GM21528 (cell line): ENCODE data around the gene DOCK2.

Experiments
- ATAC-seq: cut with Tn5 transposase; IDR thresholded peaks from one replicate; pipeline ENCODE4 v1.9.1; 2021; ENCODE audit warnings: mild to moderate bottlenecking, moderate library complexity; ENCODE audit not compliant: unreplicated experiment, low FRiP score

Gene DOCK2

DNA sequence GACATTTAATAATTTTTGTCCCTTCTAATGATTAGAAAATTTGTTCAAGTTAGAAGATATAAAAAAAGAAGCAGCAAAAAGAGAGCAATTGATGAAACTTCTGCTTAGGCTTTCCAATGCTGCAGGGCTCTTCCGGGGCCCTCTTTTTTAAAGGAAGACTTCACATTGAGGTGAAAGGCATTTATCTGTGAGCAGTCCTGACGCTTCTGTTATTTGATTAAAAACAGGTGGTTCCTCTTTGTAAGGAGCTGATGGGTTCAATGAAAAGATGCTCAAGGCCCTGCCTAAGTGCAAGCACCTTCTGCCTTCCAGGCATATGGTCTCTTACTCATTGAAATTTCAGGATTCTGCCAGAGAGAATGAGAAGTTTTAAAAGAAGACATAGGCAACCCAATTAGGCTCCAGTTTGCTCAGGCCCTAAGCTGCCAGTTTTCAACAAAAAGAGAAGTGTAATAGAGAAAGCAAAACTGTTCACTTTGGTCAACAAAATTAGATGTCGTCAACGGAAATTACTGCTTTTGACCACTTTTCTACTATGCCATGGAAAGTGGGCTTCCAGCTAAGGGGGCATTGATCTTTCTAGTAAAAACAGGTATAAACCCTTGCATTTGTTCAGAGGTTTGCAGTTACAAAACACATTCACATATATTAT, 243.1 kb downstream of the DOCK2 start:
- ATAC-seq: no peak

DNA sequence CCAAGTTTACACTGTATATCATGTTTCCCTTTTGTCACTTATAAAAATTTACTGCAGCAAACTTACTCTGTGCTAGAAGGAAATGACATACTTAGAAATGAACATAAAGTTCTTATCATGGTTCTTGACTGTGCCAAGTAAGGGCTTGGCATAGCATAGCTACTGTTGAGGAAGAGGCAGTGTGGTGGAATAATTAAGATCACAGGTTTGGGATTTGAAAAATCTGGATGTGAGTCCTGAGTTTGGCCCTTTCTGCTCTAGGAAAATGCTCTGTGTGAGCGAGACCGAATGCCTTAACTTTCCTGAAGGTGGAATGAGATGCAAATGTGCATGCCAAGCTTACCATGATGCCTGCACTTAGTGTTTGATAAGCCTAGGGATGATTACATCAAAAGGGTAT, 243.7 kb downstream of the DOCK2 start:
- ATAC-seq: no peak

DNA sequence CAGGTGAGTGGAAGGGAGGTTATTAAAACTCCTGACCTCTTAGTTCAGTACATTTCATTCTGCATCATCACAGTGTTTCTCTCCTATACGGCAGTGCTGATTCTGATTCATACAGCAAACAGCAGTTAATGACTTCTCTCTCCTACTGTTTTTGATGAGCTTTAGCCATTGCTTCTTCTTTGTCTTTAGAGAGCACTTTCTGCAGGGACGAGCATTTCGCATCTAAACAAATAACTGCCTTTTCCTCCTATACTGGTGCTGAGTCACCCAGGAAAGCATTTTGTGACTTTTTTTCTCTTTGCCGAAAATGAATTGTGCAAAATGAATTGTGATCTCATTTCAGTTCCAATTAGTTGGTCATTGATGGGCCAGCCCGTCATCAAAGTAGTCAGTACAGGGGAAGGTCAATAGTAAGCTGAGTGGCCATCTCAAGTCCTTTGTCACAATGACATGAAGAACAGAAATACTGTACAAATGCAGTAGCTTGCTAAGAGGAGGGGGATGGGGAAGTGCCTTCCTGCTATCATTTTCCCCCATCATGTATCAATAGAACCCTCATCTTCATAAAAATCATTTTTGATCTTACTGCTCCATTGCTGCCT, 244.7 kb downstream of the DOCK2 start:
- ATAC-seq: no peak

DNA sequence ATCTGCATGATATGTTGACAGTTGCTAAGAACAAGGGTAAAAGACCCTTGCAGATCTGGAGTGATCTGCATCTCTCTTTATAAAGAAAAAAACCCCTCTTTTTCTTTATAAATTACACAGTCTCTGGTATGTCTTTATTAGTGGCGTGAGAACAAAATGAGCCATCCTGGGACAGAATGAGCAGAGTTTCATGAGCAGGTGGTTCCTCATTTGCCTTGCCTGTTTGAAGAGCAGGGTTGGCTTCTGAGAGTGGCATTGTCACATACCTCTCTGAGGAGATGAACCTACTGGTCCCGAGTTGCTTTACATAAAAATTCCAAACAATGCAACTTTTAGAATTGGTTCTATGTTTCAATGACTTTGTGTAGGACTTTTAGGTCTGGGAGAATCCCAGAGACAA, 249.0 kb downstream of the DOCK2 start:
- no peak for ATAC-seq

DNA sequence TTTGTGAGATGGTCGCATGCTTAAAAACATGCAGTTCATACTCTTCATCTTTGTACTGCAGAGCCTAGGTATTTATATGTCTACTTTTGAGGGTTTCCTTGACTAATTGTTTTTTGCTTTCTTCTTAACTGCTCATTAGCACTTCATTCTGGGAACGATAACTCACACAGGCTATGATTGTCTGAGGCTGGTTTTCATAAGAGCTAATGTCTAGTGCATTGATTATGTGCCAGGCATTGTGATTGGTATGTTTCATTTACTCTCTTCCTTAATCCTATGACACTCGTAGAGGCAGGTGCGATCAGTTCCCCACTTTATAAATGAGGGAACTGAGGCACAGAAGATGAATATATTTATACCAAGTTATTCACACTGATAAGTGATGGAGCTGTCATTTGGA, 249.6 kb downstream of the DOCK2 start:
- no peak for ATAC-seq

DNA sequence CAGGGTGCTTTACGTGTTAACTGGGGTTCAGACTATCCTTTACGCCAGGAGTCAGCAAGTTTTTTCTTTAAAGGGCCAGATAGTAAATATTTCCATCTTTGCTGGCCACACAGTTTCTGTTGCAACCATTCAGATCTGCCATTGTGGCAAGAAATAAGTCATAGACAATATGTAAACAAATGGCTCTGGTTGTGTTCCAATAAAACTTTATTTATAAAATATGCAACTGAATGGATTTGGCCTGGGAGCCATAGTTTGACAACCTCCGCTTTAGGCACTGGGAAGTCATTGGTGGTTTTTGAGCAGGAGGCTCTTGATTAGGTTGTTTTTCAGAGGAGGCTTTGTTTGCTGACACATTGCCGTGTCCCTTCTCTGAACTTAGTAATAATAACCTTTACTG, 252.5 kb downstream of the DOCK2 start:
- ATAC-seq: no peak

DNA sequence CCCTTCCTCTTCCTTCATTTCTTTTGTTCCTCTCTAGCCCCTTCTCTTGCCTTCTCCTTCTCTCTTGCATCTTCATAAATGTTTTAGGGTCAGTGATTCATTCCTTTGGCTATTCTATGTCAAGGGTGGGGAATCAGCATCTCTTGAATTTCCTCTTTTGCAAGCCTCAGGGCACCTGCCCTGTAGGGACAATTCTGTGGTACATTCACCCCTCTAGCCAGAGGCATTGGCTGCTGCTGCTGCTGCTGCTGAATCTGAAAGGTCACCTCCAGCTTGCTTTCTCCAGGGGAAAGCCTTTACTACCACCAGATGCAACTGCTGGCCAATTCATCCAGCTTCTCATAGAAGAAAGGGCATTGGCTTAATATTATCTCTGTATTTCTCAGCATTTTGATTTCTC, 255.9 kb downstream of the DOCK2 start:
- ATAC-seq: no peak

DNA sequence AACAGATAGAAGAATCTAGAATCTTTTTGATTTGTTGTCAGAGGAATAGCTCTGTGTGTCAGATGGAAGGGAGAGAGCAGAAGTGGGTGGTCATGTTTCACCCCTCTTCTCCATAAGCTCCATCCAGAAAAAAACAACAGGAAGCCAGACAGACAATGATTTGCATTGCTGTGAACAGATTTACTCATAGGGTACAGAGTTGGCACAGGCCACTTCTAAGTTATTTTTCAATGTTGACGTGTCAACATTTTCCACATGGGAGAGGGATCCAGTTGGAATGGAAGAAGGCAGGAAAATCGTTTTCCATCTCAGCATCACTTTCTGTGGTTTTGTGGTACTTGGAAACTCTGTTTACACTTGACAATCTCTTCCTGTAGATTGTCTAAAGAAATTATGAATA, 256.5 kb downstream of the DOCK2 start:
- ATAC-seq: no peak

DNA sequence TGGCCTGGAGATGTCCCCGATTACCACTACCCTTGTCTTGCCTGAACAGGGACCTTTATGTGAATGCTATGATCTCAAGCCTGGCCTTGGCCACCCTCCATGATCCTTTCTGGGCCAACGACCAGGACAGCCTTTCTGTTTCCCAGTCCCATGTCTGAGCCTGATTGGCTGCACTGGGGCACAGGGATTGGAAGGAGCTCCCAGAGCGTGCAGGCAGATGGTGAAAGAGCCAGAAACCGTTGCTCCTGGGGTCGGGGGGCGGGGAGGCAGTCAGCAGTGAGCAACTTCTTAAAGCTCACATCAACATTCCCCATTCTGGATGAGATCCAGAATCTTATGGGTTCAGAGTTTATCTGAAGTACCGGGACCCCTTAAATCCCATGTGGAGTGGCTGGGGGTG, 258.9 kb downstream of the DOCK2 start:
- no peak for ATAC-seq

DNA sequence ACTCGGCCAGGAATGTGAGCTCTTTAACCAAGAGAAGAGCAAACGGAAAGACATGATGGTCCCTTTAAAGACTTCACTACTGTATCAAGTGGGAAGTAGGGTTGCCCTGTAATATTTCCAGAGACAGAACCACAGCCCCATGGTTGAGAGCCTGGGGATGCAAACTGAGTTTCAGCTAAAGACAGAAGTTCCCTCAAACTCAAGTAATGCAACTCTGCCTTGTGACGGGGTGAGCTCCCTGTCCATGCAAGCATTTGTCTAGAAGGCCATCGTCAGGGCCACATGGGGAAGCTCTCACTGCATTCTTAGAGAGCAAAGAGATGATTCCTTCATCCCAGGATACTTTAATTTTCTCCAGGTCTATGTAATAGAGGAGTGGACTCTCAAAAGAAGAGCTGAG, 260.4 kb downstream of the DOCK2 start:
- no peak for ATAC-seq

DNA sequence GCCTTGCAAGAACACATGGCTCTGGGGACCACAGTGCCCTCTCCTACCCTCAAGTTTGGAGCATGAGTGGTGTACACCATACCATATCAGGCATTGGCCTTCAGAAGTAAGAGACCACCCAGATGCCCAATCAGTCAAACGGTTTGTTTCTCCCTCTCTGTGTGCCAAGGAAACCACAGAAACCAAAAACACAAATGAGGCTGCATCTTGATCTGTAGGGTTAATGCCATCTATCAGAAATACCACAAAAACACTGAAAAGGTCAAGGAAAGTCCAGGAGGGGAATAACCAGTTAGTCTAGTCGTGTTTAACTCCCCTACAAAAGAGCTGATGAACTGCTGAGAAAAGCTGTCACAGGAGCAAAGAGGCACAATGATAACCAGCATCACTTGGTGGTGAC, 264.8 kb downstream of the DOCK2 start:
- no peak for ATAC-seq

DNA sequence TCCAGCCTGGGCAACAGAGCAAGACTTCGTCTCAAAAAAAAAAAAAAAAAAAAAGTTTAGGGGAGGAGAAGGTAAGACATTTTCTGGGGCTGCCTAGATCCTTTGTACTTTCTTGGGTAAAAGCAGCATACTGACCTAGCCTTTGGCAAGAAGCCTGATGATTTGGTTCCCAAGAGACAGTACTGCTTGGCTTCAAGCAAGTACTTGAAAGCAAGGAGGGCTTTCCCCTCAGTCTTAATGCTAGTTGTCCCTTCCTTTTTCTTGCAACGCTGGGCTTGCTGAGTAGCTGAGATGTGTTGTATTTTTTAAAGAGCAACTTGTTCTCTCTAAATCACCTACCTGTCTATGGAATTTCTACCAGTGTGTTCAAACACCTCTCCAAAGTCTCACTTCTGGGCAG, 267.0 kb downstream of the DOCK2 start:
- no peak for ATAC-seq

DNA sequence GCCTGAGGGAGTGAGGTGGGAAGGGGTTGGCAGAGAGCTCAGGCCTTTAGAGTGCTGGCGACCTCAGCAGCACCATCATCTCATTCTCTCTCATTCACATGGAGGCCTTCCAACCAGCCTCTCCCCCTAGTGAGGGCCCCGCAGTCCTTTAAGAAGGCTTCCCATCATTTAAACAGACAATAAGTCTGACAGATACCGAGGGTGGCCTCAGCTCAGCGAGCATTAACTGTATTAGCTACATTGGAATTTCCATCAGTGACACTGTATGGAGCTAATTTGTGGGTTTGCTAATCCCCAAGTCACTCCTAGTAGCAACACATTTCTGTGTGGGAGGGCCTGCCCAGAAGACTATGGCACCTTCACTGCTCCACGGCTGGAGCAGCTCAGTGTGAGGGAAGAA, 267.4 kb downstream of the DOCK2 start:
- ATAC-seq: no peak

DNA sequence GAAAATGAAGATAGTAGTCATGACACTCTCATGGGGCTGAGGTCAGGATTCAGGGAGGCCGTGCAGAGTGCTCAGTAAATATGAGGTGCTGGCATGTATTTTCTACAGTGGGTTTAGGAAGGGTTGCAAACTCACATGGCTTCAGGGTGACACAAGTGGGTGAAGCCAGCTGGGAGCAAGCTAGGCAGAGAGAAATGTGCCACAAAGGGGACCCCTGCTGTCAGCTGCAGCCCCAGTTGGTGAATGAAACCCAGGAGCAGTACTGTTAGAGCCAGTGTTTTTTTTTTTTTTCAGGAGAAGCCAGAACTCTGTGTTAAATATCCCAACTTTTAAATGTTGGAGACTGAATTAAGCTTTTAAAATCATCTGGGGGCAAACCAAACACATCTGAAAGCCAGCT, 267.9 kb downstream of the DOCK2 start:
- no peak for ATAC-seq

DNA sequence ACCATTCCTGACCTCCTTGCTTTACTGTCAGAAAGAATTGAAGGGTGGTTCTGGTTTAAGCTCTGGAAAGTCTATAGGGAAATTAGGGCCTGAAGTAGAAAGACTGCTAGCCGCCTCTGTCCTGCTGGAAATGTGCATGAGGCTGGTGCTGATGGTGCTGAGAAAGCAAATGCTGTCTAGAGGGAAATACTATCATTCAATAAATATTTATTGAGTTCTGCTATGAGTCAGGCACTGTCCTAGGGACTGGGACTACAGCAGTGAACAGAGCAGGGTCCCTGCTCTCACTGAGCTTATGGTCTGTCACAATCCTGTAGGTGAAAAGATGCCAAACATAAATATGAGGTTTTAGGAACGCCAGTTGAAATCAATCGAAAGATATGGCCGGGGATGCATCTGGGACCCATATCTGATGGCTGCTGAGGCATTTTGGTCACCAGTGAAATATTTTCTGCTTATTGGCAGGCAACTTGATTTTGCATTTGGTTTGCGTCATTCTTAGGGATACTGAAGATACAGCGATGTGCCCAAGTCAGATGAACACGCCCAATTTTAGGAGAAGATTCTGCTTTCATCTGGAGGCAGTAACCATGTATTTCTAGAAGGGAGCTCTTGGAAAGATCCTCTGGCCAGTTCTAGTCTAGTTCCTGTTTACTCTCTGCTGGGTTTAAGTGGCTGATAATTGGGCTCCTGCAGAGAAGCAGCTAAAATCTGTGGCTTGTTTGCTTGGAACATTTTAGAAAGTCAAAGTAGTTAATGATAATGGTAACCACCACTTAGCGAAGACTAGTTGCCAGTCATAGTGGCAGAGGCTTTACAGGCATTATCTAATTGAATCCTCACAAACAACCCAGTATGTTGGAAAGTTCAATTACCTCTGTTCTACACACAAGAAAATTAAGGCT, 269.9 kb downstream of the DOCK2 start:
- ATAC-seq: no peak

DNA sequence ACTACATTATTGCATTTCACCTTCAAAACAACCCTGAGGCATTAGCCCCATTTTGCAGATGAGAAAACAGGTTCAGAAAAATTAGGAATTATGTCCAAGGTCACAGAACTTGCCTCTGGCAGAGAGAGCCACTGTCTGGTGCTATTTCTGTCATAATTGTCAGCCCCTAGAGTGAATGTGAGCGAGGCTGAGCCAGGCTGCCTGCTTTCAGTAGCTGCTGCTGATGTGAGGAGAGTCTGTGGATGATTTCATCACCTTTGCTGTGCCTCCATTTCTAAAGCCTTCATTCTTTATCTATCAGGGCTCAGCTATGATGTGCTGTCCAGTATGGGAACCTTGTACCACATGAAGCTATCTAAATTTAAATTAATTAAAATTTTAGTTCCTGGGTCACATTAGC, 271.8 kb downstream of the DOCK2 start:
- no peak for ATAC-seq

DNA sequence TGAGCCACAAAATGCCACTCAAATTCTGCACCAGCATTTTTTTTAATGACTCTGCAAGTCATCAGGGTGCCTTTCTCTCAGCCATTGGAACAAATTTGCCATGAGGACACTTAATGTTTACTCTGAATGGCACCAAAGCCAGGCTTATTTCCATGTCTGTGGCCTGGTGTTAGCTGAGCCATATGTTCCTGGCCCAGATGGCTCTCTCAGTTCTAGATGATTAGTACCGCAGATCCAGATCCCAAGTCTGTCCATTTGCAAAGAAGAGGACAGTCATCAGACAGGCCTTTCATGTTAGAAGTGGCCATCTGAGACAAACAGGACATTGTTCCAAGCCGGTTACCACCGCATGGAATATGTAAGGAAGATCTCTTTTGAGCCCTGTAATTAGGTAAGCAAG, 272.9 kb downstream of the DOCK2 start:
- ATAC-seq: no peak

DNA sequence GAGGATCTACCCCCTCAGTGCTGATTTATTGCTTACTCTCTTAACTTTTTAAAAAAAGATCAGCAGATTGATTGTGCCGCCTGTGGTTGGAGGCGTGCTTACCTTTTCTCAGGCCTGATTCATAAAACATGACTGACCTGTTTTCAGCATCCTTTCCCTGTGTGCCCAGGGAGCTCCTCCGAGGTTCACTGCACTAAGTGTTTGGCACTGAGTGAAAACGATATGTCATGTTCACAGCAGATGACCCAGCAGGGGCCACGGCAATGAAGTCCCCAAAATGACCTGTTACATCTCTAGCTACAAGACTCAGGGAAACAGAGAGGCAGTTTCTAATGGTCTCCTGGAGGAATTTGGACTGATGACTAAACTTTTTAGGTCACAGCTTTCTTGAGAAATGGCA, 273.3 kb downstream of the DOCK2 start:
- no peak for ATAC-seq

DNA sequence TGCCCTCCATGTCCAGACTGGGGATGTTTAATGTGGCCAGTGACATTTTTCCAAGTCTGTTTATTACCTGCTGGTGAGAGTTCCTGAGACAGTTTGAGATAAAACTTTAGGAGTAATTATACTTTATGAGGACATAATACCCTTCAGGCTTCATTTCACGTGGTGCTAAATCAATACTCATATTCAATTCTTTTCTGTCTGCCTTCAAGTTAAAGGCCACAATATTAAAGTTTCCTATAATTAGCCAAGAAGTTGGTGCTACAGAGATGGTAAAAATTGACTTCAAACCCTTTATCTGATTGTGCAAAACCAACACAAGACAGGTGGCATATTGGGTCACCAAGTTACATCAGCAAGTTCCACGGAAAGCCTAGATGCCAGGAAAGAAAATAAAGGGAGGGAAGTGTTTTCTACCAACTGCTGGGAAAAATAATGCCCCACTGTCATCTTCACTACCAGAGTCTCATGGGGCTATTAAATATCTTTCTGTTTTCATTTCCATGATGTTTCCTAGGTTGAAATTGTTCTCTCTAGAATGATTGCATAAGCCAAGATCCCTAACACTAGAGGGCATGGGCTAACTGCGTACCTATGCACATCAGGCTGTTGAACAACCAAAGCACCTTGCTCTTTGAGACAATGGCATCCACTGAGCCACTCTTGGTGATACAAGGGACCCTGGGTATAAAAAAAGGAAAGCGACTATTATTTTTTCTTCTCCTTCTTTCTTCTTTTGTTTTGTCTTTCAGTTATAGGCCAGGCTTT, 274.6 kb downstream of the DOCK2 start:
- ATAC-seq: no peak

DNA sequence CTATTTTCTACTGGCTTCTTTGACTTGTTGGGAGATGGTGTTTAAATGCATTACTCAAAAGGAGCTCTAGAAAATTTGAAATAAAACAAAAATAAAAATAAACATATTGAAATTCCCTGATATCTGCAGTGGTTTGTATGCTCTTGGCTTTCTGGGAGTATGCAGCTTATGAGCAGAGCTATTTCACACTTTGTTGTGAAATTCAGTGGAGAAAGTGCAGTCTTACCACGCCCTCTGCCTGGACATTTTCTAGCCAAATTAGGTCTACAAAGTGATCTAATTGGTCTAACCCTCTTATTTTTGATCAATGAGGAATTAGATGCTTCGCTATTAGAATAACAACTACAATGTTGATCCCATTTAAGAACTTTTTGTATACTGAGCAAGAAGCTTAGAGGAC, 276.4 kb downstream of the DOCK2 start:
- ATAC-seq: no peak

DNA sequence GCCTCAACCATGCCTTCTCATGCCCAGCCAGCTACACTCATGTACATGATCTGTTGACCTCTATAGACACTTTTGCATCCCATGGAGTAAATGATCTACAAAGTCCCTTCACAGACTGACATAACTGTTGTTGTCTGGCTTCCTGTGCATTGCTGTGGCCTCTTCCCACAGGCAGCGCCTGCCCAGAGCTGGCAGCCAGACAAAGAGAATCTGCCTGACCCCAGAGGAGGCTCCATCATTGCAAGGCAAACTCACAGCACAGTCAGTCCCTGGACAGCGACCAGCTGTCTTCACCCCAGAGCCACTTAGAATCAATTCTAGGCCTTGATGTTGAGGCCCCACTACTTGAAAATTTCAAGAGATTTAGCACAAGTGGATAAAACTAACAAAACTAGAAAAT, 277.7 kb downstream of the DOCK2 start:
- ATAC-seq: no peak
